Effector CD8-positive, alpha-beta T cell (primary cell): ENCODE results near the gene UFSP1.

Experiments
- DNase-seq: peaks from one replicate; lab custom pipeline; 2025; lab: John Stamatoyannopoulos, UW

UFSP1 gene

DNA sequence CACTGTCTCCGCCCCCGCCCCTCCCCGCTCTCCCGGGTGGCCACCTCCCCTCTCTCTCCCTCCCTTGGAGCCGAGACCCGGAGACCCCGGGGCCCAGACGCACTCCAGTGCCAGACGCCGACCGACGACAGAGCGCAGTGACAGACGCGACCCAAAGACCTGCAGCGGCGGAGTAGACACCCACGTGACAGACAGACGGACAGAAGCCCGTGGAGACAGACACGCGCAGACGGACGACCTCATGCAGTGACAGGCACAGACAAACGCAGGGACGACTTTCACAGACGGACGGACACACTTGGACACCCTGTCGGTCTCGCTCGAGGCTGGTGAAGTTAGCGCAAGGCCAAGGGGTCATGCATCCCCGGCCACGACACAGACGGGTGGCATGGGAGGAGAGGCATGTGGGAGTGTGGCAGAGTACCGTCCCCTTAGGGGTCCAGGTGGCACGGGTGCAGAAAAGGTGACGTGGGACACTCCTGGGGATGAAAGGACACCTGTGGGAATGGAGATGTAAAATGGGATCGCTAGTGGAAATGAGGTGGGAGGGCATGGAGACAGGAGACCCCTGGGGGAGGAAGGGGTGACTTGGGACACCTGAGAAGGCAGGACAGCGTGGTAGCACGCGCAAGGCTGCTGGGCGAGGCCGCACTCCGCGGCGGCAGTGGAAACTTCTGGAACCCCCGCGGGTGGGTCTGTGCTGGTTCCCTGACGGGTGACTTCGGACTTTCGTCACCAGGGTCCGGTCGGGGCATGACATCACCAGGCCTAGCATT, 6.6 kb upstream of the UFSP1 start:
- no peak for DNase-seq

DNA sequence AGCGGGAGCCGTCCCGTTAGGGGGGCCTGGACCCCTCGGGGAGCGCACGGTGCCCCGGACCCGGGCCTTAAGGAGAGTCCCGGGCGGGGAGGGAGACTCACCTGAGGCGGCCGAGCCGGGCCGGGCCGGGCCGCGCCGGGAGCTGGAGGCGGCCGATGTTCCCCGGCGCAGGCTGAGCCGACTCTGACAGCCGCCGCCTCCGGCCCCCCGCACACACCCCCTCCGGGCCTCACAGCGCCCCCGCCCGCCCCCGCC, 6.1 kb upstream of the UFSP1 start, which contains the start of gene ACHE:
TSS of gene ACHE (minus strand) at position 188 of the 255 bp plus-strand sequence. CDS start 1,656 bp downstream, outside the sequence.
- no peak for DNase-seq

DNA sequence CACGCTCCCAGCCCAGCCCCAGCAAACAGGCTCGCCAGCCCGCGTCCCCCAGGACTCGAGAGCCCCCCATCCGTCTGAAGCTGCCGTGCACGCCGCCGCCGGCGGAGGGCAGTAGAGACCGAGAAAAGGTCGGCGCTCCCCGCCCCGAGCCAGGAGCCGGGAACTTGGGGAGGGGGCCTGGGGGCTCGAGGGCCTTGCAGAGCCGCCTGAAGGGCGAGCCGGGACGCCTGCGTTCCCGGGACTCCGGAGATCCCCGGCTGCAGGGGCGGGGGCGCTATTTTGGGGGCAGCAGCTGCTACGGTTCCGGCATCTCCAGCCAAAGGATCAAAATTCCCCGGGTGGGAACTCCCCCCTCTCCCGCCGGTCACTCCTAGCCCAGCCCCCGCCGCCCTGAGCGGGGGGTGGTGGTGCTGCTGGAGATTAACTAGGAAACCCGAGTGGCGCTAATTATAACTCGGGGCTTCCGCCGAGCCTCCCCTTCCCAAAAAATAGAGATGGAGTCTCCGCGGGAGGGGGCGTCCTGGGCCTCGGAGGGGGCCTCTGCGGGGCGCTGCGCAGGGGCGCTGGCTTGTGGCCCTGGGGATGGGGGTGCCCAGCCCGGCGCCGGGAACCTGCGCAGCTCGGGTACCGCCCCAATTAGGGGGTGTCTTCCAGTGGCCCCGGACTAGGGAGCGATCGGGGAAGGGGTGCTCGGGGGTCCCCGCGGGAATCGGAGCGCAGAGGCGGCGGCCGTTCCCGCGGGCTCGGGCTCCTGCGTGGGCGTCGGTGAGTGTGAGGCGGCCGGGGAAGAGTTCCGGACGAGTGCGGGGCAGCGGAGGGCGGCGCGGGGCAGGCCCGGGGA, 5.6 kb upstream of the UFSP1 start:
- DNase-seq, result peak; percentile 61

DNA sequence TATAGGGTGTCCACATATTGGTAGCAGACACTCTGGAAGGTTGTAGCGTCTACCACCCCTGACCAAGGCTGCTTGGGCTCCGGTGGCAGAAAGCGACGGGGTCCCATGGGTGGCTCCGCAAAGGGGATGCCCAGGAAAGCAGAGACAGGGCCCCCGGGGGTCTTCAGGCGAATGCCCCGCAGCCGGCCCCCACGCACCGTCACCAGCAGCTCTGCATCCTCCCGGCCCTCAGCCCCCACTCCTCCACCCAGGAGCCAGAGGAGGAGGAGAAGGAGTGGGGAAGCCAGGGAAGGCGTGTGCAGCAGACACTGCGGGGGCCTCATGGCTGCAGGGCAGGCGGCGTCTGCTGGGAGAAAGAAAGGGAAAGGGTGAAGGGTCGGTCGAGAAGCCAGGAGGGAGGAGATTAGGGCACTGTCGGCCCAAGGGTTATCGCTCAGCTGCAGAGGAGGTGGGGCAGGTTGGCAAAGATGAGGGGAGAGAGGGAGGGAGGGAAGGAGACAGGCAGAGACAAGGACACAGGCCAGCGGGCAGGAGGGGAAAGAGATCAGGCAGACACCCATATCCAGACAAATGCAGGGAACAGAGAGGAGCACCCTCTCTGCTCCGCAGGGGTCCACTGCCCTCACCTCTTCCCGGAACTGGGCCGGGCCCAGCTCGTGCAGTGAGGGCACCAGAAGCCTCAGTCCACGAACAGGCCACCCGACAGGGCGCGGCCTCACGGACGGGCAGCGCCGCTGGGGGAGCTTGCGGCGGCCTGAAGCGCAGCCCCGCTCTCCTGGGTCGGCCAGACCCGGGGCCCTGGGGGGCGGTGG, 4.6 kb upstream of the UFSP1 start:
- DNase-seq, result no peak

DNA sequence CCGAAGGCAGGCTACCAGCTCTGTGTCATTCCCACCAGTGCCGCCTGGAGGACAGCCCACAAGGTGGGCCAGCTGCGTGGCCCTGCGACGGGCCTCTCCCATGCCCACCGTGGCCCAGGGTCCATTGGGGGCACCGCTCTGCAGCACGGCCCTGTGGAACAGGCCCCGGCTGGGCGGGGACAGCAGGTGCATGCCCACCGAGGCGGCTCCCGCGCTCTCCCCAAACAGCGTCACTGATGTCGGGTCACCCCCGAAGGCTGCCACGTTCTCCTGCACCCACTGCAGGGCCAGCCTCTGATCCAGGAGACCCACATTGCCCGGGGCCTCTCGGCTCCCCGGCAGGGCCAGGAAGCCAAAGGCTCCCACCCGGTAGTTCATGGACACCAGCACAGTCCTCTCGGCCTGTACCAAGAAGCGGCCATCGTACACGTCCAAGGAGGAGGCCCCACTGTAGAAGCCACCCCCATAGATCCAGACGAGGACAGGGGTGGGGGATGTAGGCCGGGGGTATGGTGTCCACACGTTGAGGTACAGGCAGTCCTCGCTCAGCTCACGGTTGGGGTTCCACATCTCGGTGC, 3.9 kb upstream of the UFSP1 start:
- no peak for DNase-seq

DNA sequence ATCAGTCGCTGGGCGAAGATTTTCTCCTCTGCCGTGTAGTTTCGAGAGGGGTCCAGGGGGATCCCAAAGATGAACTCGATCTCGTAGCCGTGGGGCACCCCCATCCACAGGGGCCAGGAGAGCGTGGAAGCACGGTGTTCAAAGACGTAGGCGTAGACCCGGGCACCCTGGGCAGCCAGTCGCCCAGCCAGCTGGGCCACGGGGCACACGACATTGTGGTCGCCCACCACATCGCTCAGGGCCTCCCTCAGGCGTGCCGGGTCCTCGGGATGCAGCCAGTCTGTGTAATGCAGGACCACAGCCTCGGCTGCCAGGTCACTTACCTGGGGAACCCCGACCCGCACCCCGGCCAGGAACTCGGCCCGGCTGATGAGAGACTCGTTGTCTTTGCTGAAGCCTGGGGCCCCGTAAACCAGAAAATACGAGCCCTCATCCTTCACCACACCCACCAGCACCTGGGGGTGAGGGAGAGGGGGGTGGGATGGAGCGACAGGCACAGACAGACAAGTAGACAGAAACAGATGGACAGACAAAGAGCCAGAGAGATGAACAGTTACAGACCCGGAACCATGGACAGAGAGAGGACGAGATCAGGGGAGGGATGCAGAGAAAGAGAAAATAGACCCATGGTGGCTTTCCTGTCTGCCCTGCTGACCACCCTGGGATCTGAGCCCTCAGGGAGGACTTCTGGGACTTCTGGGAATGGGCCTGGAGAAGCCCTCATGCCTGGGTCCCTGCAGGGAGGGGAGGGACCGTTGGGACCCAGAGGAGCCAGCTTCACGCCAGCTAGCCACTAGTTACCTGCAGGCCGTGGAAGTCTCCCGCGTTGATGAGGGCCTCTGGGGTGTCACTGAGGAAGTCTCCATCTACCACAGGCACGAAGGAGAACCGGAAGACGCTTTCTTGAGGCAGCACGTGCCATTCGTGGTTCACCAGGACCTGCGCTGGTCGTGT, 3.1 kb upstream of the UFSP1 start:
- no peak for DNase-seq

DNA sequence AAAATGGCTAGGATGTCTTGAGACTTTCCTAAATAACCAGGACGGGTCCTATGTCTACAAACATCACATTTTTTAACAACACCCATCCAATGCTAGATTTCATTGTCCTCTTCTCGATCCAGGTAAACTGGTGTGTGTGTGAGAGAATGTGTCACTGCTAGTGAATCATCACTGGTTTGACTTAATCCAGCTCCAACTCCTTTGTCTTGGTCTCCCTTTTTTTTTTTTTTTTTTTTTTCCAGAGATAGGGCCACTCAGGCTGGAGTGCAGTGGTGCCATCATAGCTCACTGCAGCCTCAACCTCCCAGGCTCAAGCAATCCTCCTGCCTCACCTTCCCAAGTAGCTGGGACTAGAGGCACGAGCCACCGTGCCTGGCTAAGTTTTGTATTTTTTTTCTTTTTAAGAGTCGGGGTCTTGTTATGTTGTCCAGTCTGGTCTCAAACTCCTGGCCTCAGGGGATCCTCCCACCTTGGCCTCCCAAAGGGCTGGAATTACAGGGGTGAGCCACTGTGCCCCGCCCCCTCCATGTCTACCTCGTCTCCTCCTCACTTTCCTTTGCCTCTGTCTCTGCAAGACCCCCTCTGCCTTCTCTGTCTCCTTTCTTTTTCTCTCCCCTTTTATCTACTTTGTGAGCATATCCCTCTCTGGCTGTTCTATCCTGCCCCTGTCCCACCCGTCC, 2.2 kb upstream of the UFSP1 start:
- no peak for DNase-seq

DNA sequence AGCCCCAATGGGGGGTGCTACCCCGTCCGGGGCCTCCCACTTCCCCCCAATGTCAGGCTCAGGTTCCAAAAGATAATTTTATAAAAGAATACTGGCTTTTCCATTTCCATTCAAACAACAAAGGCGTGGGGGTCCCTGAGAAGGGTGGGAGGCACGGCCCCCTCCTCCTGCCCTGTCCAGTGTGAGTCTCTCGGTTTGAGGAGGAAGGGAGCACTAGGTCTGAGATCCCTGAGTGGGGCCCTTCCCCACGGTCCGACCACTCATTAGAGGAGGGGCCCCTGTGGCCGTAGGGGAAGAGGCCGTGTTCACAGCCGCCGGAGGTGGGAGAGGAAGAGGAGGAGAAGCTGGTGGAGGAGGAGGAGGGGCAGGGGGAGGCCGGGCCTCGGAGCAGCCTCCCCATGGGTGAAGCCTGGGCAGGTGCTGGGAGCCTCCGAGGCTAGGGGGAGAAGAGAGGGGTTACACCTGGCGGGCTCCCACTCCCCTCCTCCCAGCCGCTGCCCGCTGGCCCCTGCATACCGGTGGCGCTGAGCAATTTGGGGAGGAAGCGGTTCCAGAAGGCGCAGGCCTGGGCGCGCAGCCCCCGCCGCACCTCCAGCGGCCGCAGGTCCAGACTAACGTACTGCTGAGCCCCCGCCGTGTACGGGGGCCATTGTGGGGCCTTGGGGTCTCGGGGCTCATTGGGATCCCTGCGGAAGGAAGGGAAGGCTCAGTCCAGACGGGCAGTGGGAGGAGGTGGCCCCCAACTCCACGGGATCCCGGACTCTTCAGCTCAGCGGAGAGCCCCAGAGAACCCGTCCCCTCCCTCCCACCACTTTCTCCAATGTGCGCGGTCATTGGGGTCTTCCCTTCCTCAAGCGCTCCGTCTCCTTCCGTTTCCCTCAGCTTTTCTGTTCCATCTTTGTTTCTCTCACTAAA, 1.4 kb upstream of the UFSP1 start:
- DNase-seq, result no peak

DNA sequence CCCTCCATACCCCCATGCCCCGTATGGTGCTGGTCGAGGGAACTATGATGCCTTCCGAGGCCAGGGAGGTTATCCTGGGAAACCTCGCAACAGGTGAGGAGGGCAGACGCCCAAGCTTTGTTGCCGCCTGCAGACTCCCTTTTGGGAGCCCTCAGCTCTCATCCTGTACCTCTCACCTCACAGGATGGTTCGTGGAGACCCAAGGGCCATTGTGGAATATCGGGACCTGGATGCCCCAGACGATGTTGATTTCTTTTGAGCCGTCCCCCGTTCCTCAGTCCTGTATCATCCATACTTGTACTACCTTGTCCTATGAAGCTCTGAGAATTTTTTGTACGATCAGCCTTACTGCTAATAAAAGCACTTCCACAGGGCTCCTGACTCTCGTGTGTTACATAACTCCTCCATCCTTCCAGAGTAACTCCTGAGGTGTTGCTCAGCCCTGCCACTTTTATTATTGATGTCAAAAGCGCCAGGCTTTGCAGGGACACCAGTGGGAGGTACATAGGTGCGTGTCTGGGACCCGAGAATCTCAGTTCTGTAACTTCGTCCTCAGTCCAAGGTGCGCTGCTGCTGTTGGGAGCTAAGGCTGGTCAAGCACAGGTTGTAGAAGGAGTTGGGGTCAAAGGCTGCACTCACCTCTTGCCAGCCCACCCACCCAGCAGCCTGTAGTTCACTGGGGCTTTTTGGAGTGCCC, 1.1 kb downstream of the UFSP1 start:
- DNase-seq, result no peak

DNA sequence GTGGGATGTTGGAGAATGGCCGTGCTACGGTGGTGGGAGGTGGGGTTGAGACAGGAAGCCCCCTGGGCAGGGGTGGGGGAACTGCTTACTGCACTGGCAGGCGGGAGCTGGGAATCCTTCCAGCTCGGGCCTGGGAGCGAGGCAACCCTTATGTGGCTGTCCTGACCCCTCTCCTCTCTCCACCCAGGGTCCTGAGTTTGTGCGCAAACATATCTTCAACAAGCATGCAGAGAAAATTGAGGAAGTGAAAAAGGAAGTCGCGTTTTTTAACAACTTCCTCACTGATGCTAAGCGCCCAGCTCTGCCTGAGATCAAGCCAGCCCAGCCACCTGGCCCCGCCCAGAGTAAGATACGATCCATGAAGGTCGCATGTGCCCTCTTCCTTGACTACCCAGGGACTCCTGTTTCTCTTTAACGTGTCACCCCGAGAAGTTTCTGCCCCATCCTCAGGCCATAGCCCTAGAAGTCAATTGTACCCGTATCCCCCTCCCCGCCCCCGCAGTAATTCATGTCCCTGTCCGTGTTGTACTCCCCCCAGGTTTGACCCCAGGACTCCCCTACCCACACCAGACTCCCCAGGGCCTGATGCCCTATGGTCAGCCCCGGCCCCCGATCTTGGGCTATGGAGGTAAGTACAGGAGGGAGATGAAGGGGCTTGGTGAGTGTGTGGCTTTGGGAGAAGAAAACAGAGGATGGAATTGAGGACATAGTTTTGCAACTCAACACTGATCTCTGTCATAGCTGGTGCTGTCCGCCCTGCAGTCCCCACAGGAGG, 1.8 kb downstream of the UFSP1 start:
- peak; percentile 35 for DNase-seq

DNA sequence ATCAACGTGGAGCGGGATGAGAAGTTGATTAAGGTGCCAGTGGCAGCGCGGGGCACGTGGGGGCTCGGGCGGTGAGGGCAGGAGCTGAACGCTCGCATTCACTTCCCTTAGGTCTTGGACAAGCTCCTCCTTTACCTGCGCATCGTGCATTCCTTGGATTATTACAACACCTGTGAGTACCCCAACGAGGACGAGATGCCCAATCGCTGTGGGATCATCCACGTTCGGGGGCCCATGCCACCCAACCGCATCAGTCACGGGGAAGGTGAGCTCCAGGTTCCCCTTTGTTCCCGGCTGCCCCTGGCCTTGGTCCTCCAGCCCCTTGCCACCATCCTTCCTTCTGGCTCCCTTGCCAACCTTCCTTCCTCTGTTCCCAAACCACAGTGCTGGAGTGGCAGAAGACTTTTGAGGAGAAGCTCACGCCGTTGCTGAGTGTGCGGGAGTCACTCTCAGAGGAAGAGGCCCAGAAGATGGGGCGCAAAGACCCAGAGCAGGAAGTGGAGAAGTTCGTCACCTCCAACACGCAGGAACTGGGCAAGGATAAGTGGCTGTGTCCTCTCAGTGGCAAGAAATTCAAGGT, 2.5 kb downstream of the UFSP1 start:
- no peak for DNase-seq

DNA sequence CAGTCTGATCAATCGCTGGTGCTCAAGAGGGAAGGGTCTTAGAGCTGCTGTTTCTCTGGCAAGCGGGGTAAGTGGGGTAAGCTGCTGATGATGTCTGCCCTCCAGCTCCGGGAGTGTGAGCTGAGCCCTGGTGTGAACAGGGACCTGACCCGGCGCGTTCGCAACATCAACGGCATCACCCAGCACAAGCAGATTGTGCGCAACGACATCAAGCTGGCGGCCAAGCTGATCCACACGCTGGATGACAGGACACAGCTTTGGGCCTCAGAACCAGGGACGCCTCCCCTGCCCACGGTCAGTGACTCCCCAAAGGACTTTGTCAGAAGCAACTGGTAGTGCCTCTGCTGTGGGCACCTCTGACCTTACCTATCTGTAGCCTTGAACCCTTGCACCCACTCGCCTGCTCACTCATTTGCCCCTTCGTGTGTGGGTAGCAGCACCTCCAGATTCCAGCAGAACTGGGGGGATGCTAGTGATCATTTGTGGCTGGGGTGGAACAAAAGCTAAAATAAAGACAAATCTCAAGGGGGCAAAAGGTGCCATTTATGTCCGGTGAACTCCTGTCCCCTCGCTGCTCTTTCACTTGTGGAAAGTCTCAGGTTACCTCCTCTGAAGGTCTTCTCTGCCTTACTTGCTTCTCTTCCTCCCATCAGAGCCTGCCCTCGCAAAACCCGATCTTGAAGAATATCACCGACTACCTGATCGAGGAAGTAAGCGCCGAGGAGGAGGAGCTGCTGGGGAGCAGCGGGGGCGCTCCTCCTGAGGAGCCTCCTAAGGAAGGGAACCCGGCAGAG, 3.2 kb downstream of the UFSP1 start:
- no peak for DNase-seq

DNA sequence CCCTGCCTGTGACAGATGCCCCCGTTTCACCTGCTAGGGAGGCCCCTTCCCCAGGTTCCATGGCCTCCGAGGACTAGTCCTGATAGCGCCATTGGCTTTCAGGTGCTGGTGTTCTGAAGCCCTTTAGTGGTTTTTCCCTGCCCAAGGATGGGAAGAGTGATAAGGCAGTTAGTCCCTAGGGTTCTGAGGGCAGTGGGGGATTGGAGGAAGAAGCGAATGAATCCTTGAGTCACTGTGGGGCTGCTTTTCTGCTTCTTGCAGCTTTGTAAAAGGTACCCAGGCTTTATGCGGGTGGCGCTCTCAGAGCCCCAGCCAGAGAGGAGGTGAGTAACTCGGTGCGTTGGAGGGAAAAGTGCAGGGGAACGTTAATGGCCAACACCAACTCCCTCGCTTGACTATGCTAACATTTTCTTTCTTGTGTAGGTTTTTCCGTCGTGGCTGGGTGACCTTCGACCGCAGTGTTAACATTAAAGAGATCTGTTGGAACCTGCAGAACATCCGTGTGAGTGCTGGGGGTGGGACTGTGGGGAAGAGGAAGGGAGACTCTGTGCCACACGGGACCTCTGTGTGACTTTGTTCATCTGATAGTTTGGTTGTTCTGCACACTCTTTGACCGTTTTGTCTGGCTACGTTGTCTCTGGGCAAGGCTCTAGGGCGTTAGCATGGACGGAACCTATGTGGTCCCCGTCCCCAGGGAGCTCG, 3.9 kb downstream of the UFSP1 start:
- no peak for DNase-seq

DNA sequence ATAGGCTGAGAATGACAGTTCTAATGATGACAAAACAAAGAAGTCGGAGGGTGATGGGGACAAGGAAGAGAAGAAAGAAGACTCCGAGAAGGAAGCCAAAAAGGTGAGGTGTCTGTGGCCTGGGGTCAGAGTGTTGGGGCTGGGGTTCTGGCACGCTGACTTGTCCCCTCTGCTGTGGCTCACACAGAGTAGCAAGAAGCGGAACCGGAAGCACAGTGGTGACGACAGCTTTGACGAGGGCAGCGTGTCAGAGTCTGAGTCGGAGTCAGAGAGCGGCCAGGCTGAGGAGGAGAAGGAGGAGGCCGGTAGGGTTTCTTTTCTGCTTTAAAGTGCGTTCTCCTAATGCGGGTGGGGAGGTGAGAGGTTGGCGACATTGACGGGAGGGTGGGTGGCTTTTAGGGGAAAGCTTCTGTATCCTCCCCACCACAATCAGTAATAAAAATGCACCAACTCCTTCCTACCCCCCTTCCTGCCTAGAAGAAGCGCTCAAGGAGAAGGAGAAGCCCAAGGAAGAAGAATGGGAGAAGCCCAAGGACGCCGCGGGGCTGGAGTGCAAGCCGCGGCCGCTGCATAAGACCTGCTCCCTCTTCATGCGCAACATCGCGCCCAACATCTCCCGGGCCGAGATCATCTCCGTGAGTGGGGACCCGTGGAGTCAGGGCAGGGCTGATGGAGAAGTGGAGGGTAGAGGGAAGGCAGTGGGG, 4.6 kb downstream of the UFSP1 start:
- no peak for DNase-seq

DNA sequence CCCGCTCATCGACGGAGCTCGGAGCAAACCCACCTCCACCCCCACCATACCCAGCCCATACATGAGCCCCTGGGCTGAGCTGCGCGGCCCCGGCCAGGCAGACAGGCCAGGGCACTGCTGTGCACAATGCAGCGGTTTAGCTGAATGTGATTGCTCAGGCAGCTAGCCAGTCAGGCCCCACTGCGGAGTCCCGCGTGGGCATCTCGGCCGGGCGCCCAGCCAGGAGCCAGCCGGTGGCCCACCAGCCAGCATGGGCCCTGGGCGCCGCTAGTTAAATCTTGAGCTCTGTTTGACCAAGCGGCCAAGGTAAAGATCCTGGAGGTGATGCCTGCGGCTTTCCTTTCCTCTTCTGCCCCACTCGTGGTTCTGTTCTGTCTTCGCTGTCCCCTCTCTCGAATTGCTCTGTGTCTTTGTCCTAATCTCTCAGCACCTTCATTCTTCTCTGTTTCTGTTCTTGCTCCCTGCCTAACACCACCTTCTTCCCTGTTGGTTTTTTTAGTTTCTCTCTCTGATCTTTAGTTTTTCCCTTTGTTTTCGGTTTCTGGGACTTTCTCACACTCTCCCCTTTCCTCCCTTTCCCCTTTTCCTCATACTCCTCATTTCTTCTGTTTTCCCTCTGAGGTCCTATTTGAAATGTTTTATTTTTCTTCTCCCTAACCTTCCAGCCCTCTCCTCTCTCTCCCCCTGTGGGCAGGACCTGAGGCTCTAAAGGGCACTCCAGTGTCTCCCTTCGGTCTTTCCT, 6.6 kb downstream of the UFSP1 start:
- DNase-seq, result no peak
